ENCODE results near the gene POM121C.
A peak's percentile ranks its signal among the peaks of the same experiment; 100 is the strongest.
"Not testable (repeated sequence)": the region's sequence is repeated elsewhere in the genome, so short reads cannot be mapped to it uniquely, and the experiment has no call there.

Gene POM121C

GRCh38 chr7:75421798-75422710 is 64.0 kb downstream of the POM121C start:
- not testable (repeated sequence) for DNase-seq

- not testable (repeated sequence) for DNase-seq
These were observed 65.9 kb downstream of the POM121C start for GRCh38 chr7:75420152-75420551.

GRCh38 chr7:75419693-75420092 is 66.4 kb downstream of the POM121C start:
- peak; percentile 18 for DNase-seq

GRCh38 chr7:75419210-75419609 is 66.9 kb downstream of the POM121C start:
- DNase-seq = not testable (repeated sequence)

- not testable (repeated sequence) for DNase-seq
These were observed 67.7 kb downstream of the POM121C start for GRCh38 chr7:75418292-75418858.

- DNase-seq = not testable (repeated sequence)
These were observed 69.3 kb downstream of the POM121C start for GRCh38 chr7:75416787-75417186.

- DNase-seq = not testable (repeated sequence)
These were observed 70.2 kb downstream of the POM121C start for GRCh38 chr7:75415829-75416373.

GRCh38 chr7:75415428-75415817 is 70.7 kb downstream of the POM121C start:
- not testable (repeated sequence) for DNase-seq

- DNase-seq = not testable (repeated sequence)
These were observed 71.2 kb downstream of the POM121C start for GRCh38 chr7:75414708-75415427.

GRCh38 chr7:75414204-75414603 is 71.9 kb downstream of the POM121C start:
- DNase-seq = not testable (repeated sequence)

GRCh38 chr7:75410823-75411173 is 75.3 kb downstream of the POM121C start:
- not testable (repeated sequence) for DNase-seq

GRCh38 chr7:75409880-75410822 is 75.9 kb downstream of the POM121C start:
- DNase-seq = not testable (repeated sequence)

- not testable (repeated sequence) for DNase-seq
These were observed 81.4 kb downstream of the POM121C start for GRCh38 chr7:75404663-75405062.

- not testable (repeated sequence) for DNase-seq
These were observed 82.3 kb downstream of the POM121C start for GRCh38 chr7:75403455-75404443.

GRCh38 chr7:75400575-75400974 is 85.5 kb downstream of the POM121C start:
- DNase-seq = not testable (repeated sequence)

GRCh38 chr7:75398771-75399700 is 87.1 kb downstream of the POM121C start:
- not testable (repeated sequence) for DNase-seq

- DNase-seq = not testable (repeated sequence)
These were observed 88.2 kb downstream of the POM121C start for GRCh38 chr7:75397865-75398264.

- DNase-seq = not testable (repeated sequence)
These were observed 90.8 kb downstream of the POM121C start, which contains the start of gene TRIM73 for GRCh38 chr7:75395329-75395728. Gene TRIM73, plus strand, starts transcription at chr7:75395629. Its CDS starts 3,305 bp downstream, at chr7:75398934.

GRCh38 chr7:75393194-75393593 is 92.9 kb downstream of the POM121C start:
- not testable (repeated sequence) for DNase-seq

Data from NCI-H1092 (cell line).